ENCODE data around the gene SOX21.

- TF ChIP-seq CTCF (IDR thresholded peaks at IDR 0.05) (no peak), EZH2 (IDR thresholded peaks at IDR 0.05; ENCODE audit: borderline replicate concordance, insufficient read depth, low read depth, low read length, poor library complexity, severe bottlenecking) (no peak)
Measured at GRCh38 chr13:94707400-94708021, 4.8 kb downstream of the SOX21 start.
